ENCODE data around the gene VSTM2L.

VSTM2L gene

GRCh38 chr20:37920270-37920669 lies 17.3 kb downstream of the VSTM2L start:
- no peak for DNase-seq

GRCh38 chr20:37920679-37921322 lies 17.9 kb downstream of the VSTM2L start:
- no peak for DNase-seq

GRCh38 chr20:37921341-37921929 lies 18.5 kb downstream of the VSTM2L start:
- no peak for DNase-seq

GRCh38 chr20:37922016-37922415 lies 19.1 kb downstream of the VSTM2L start:
- no peak for DNase-seq

GRCh38 chr20:37925265-37926165 lies 22.6 kb downstream of the VSTM2L start:
- no peak for DNase-seq

- no peak for DNase-seq
These were observed 23.7 kb downstream of the VSTM2L start for GRCh38 chr20:37926612-37927011.

- DNase-seq: no peak
These were observed 24.6 kb downstream of the VSTM2L start for GRCh38 chr20:37927410-37928095.

- no peak for DNase-seq
These were observed 26.2 kb downstream of the VSTM2L start for GRCh38 chr20:37928996-37929682.

- no peak for DNase-seq
These were observed 26.7 kb downstream of the VSTM2L start for GRCh38 chr20:37929683-37930014.

GRCh38 chr20:37931153-37931922 lies 28.4 kb downstream of the VSTM2L start:
- no peak for DNase-seq

GRCh38 chr20:37932074-37932473 lies 29.1 kb downstream of the VSTM2L start:
- no peak for DNase-seq

- DNase-seq: no peak
These were observed 30.0 kb downstream of the VSTM2L start for GRCh38 chr20:37932919-37933318.

- no peak for DNase-seq
These were observed 31.1 kb downstream of the VSTM2L start for GRCh38 chr20:37933786-37934633.

- no peak for DNase-seq
These were observed 31.9 kb downstream of the VSTM2L start for GRCh38 chr20:37934634-37935375.

GRCh38 chr20:37935435-37935834 lies 32.5 kb downstream of the VSTM2L start:
- no peak for DNase-seq

- no peak for DNase-seq
These were observed 33.1 kb downstream of the VSTM2L start for GRCh38 chr20:37936041-37936440.

GRCh38 chr20:37936451-37936850 lies 33.5 kb downstream of the VSTM2L start:
- DNase-seq: no peak

- DNase-seq: no peak
These were observed 34.8 kb downstream of the VSTM2L start for GRCh38 chr20:37937686-37938085.

- DNase-seq: no peak
These were observed 35.3 kb downstream of the VSTM2L start for GRCh38 chr20:37938181-37938750.

- DNase-seq: no peak
These were observed 36.0 kb downstream of the VSTM2L start for GRCh38 chr20:37938954-37939353.

All from hematopoietic multipotent progenitor cell treated with erythropoietin and hydrocortisone succinate and interleukin-3 and kit ligand, for 8 days (in vitro differentiated cells).